HepG2 (cell line): Measurements from ENCODE around the gene WFDC11. TPM values are rescaled to one million over a fixed set of nuclear protein-coding genes. Genes with fewer than 3 reads are reported as not detected.

Source experiments
- ATAC-seq: fragments of 200-7000 bp; cut with Tn5 transposase; 3 replicates; pipeline ENCODE4 v1.9.1; 2020; ENCODE audit warnings: mild to moderate bottlenecking, moderate library complexity
- BruUV-seq: library from RNA; stranded (reverse); fragments of 400-500 nt; replicated peaks from 2 replicates; lab custom pipeline; 2021; lab: Mats Ljungman, UMichigan
- CTCF ChIA-PET: fragments of 300-600 bp; formaldehyde crosslinking; extraction: SDS; loops from one replicate; lab custom pipeline; 2021; ENCODE audit warnings: low total read pairs, inconsistent platforms, low intra/inter-chr PET ratio; lab: Yijun Ruan, JAX
- POLR2A ChIA-PET: fragments of 350-600 bp; sonication (Branson Sonifier 250); formaldehyde crosslinking; loops from one replicate; lab custom pipeline; 2020; ENCODE audit warnings: antibody characterized with exemption, inconsistent platforms; lab: Yijun Ruan, JAX
- DNase-seq: peaks from one replicate; pipeline ENCODE4 v3.0.0-alpha.2; 2015; ENCODE audit warnings: low spot score
- FAIRE-seq: peaks from 3 replicates; lab custom pipeline; 2011; peaks lifted over from hg19 to GRCh38; lab: Jason Lieb, UNC
- H2AFZ ChIP-seq: one replicate; pipeline ENCODE4 v1.6.1; 2011; ENCODE audit warnings: low read length, inconsistent platforms
- H3K27ac ChIP-seq: fragments of 300-600 bp; 3 replicates; pipeline ENCODE4 v1.8.0; 2011; ENCODE audit warnings: mixed run types, mild to moderate bottlenecking, mixed read lengths, low read length, inconsistent platforms; ENCODE audit not compliant: insufficient read depth; ENCODE audit errors: extremely low read length
- H3K27me3 ChIP-seq, 2 experiments: fragments of 200-600 bp in 1 of 2; 2 replicates in 1 of 2; 3 replicates in 1 of 2; pipeline versions ENCODE4 v1.6.0 to v1.8.0; 2011; ENCODE audit warnings: low read length in 2 of 2, mild to moderate bottlenecking in 2 of 2, moderate library complexity in 2 of 2, inconsistent platforms in 1 of 2; ENCODE audit not compliant: insufficient read depth in 2 of 2, control insufficient read depth in 1 of 2
- H3K36me3 ChIP-seq, 2 experiments: fragments of 200-600 bp in 1 of 2; replicated peaks in 1 of 2; 2 replicates in 1 of 2; 3 replicates in 1 of 2; pipeline versions ENCODE4 v1.5.1 to v1.8.0; 2011; ENCODE audit warnings: low read length in 2 of 2, inconsistent platforms in 1 of 2; ENCODE audit not compliant: insufficient read depth in 2 of 2, control insufficient read depth in 1 of 2
- H3K4me1 ChIP-seq: 2 replicates; pipeline ENCODE4 v1.5.1; 2012; ENCODE audit warnings: low read length, inconsistent platforms; ENCODE audit not compliant: insufficient read depth
- H3K4me2 ChIP-seq: 2 replicates; pipeline ENCODE4 v1.6.0; 2011; ENCODE audit warnings: low read depth, low read length, inconsistent platforms
- H3K4me3 ChIP-seq, 3 experiments: fragments of 200-600 bp in 1 of 3; sonication (generic), shearing (Covaris generic) in 1 of 3; replicated peaks in 1 of 3; 2 replicates each; pipeline ENCODE4 v1.5.1; 2011 to 2016; ENCODE audit warnings: low read length in 3 of 3, inconsistent platforms in 2 of 3, low read depth in 2 of 3, mild to moderate bottlenecking in 2 of 3, control low read depth in 1 of 3, mixed read lengths in 1 of 3; ENCODE audit not compliant: insufficient read depth in 1 of 3
- H3K79me2 ChIP-seq: one replicate; pipeline ENCODE4 v1.6.1; 2011; ENCODE audit warnings: low read length, inconsistent platforms; ENCODE audit not compliant: insufficient read depth
- H3K9ac ChIP-seq: 2 replicates; pipeline ENCODE4 v1.6.0; 2011; ENCODE audit warnings: mild to moderate bottlenecking, low read depth, low read length, inconsistent platforms; ENCODE audit not compliant: insufficient read depth
- H3K9me3 ChIP-seq: 2 replicates; pipeline ENCODE4 v1.5.1; 2012; ENCODE audit warnings: mild to moderate bottlenecking, low read length
- H4K20me1 ChIP-seq: 2 replicates; pipeline ENCODE4 v1.6.0; 2011; ENCODE audit warnings: inconsistent platforms, mild to moderate bottlenecking, low read length, moderate library complexity; ENCODE audit not compliant: insufficient read depth
- CENPT ChIP-seq: sonication (generic); formaldehyde crosslinking; IDR thresholded peaks from 2 replicates; pipeline ENCODE4 v1.8.0; 2022; ENCODE audit warnings: low read depth, mild to moderate bottlenecking, moderate library complexity, missing genetic modification reagents
- CREB3 ChIP-seq: sonication (generic); formaldehyde crosslinking; IDR thresholded peaks from 2 replicates; pipeline ENCODE4 v1.5.0; 2020; ENCODE audit warnings: missing genetic modification reagents
- MAFK ChIP-seq, 2 experiments: IDR thresholded peaks in 1 of 2; conservative IDR thresholded peaks in 1 of 2; 2 replicates each; pipeline ENCODE4 v1.6.1; 2011; ENCODE audit warnings: improper control_type of control experiment in 2 of 2, low read length in 2 of 2
- MYNN ChIP-seq: sonication (generic); formaldehyde crosslinking; IDR thresholded peaks from 2 replicates; pipeline ENCODE4 v1.4.0; 2020; ENCODE audit warnings: mild to moderate bottlenecking, low read depth, missing genetic modification reagents
- PPARG ChIP-seq: conservative IDR thresholded peaks from 2 replicates; pipeline ENCODE4 v1.6.1; 2016; ENCODE audit warnings: missing biosample characterization, missing genetic modification reagents
- PRMT3 ChIP-seq: sonication (generic); formaldehyde crosslinking; IDR thresholded peaks from 2 replicates; pipeline ENCODE4 v1.8.1; 2022; ENCODE audit warnings: low read depth, mild to moderate bottlenecking, moderate library complexity, missing genetic modification reagents, borderline replicate concordance
- SOX5 ChIP-seq: IDR thresholded peaks from 2 replicates; pipeline ENCODE4 v1.6.1; 2016; ENCODE audit warnings: borderline replicate concordance
- SOX6 ChIP-seq, 2 experiments: fragments of 450-650 bp in 1 of 2; sonication (generic) in 1 of 2; formaldehyde crosslinking in 1 of 2; IDR thresholded peaks; 2 replicates each; pipeline versions ENCODE4 v1.4.0 to v1.6.1; 2017 to 2020; ENCODE audit warnings: antibody characterized with exemption in 1 of 2, mild to moderate bottlenecking in 1 of 2, missing genetic modification reagents in 1 of 2
- STAT6 ChIP-seq: sonication (generic); formaldehyde crosslinking; IDR thresholded peaks from 2 replicates; pipeline ENCODE4 v1.4.0; 2020; ENCODE audit warnings: missing genetic modification reagents, mild to moderate bottlenecking, borderline replicate concordance
- ZFP36L2 ChIP-seq: sonication (generic); formaldehyde crosslinking; IDR thresholded peaks from 2 replicates; pipeline ENCODE4 v1.4.0; 2020; ENCODE audit warnings: missing genetic modification reagents
- ZMAT5 ChIP-seq: sonication (generic); formaldehyde crosslinking; IDR thresholded peaks from 2 replicates; pipeline ENCODE4 v1.5.0; 2020; ENCODE audit warnings: mild to moderate bottlenecking, low read depth, missing genetic modification reagents, borderline replicate concordance
- ZMYM2 ChIP-seq: sonication (generic); formaldehyde crosslinking; IDR thresholded peaks from 2 replicates; pipeline ENCODE4 v1.8.0; 2022; ENCODE audit warnings: mild to moderate bottlenecking, missing genetic modification reagents
- ZNF101 ChIP-seq: sonication (generic); formaldehyde crosslinking; IDR thresholded peaks from 2 replicates; pipeline ENCODE4 v1.4.0; 2020; ENCODE audit warnings: mild to moderate bottlenecking, low read depth, missing genetic modification reagents, borderline replicate concordance
- ZNF160 ChIP-seq: sonication (generic); formaldehyde crosslinking; IDR thresholded peaks from 2 replicates; pipeline ENCODE4 v1.8.0; 2022; ENCODE audit warnings: mild to moderate bottlenecking, inconsistent platforms, missing genetic modification reagents
- ZNF264 ChIP-seq: sonication (generic); formaldehyde crosslinking; IDR thresholded peaks from 2 replicates; pipeline ENCODE4 v1.4.0; 2020; ENCODE audit warnings: missing genetic modification reagents
- ZNF460 ChIP-seq: sonication (generic); formaldehyde crosslinking; IDR thresholded peaks from 2 replicates; pipeline ENCODE4 v1.5.1; 2020; ENCODE audit warnings: missing genetic modification reagents, mild to moderate bottlenecking, borderline replicate concordance
- ZNF468 ChIP-seq: sonication (generic); formaldehyde crosslinking; IDR thresholded peaks from 2 replicates; pipeline ENCODE4 v1.8.0; 2022; ENCODE audit warnings: mild to moderate bottlenecking, moderate library complexity, missing genetic modification reagents
- ZNF496 ChIP-seq: sonication (generic); formaldehyde crosslinking; IDR thresholded peaks from 2 replicates; pipeline ENCODE4 v1.8.1; 2023; ENCODE audit warnings: mild to moderate bottlenecking, moderate library complexity, missing genetic modification reagents; ENCODE audit not compliant: insufficient replicate concordance
- ZNF546 ChIP-seq: sonication (generic); formaldehyde crosslinking; conservative IDR thresholded peaks from 2 replicates; pipeline ENCODE4 v1.8.1; 2023; ENCODE audit warnings: mild to moderate bottlenecking, missing genetic modification reagents
- ZNF644 ChIP-seq: IDR thresholded peaks from 2 replicates; pipeline ENCODE4 v1.6.1; 2016; ENCODE audit warnings: low read depth
- WGBS: methylation state at CpG from one replicate; pipeline ENCODE4 v1.1.6; 2017; ENCODE audit warnings: low lambda C conversion rate; 5-methylcytosine and 5-hydroxymethylcytosine counted together
- in situ Hi-C: cut with HindIII; loops from 2 replicates; pipeline ENCODE4 v1.10.0; 2017; ENCODE audit warnings: low pct_unique_long_range_greater_than_20kb; ENCODE audit not compliant: extremely low pct_ligation_motif_present
- intact Hi-C: fragments of 100-400 bp; cut with micrococcal nuclease; formaldehyde crosslinking; loops from one replicate; pipeline ENCODE4 v1.10.0; 2022; ENCODE audit not compliant: unreplicated experiment
- polyA plus RNA-seq, 8 experiments: library from polyadenylated mRNA; depleted of rRNA in 3 of 8; stranded (reverse) in 7 of 8; unstranded in 1 of 8; fragments of >200 nt; fragmentation: Illumina TruSeq in 4 of 8; extraction: Trizol in 4 of 8; gene quantifications; 2 replicates each; pipeline versions ENCODE4 v1.2.1 to v1.2.3, GENCODE V29; 2011 to 2016; ENCODE audit warnings: low read depth in 4 of 8, missing spikeins in 1 of 8, mixed read lengths in 1 of 8; ENCODE audit not compliant: insufficient read depth in 1 of 8
- total RNA-seq, 5 experiments: library from RNA; depleted of rRNA; stranded (reverse); fragments of >200 nt; fragmentation: Illumina TruSeq; extraction: Trizol; gene quantifications; 2 replicates each; pipeline ENCODE4 v1.2.3, GENCODE V29; 2016; ENCODE audit warnings: low read depth in 1 of 5

The WFDC11 gene
- total and polyA plus RNA-seq, 2 of the 13 experiments (the other 11 are each of a cell fraction or from before 2014, with no cell fraction given) = not detected

GRCh38 chr20:45611054-45611453, 59.0 kb downstream of the WFDC11 start:
- FAIRE-seq = no peak
- no peak overlapping the region for H3K4me3 ChIP-seq
- intact Hi-C loops = no loop called here

More at GRCh38 chr20:45611054-45611453, 59.0 kb downstream of the WFDC11 start:
- no peaks in the 10 kb centered on the region for H3K4me1 ChIP-seq
- no peak overlapping the region for H3K27ac ChIP-seq
- H4K20me1 ChIP-seq = no peaks in the 10 kb centered on the region
- H2AFZ ChIP-seq = no peak overlapping the region
- no peaks in the 10 kb centered on the region for H3K36me3 ChIP-seq
- CTCF ChIA-PET = no interaction called here
- H3K79me2 ChIP-seq = no peaks in the 10 kb centered on the region
- peaks cover 12% of the 10 kb centered on the region; the same call in 1 of the 2 replicates for H3K9me3 ChIP-seq
- ATAC-seq (no peak), DNase-seq (no peak)
- H3K27me3 ChIP-seq = 0 out of 5 replicates have a peak, but pooled peaks cover 0 to 3% of the 10 kb centered on the region in 2 experiments
- no TSS peak for BruUV-seq
- TF ChIP-seq ZNF496 (CRISPR knock-in tag) (no peak), ZFP36L2 (CRISPR knock-in tag) (no peak), ZNF160 (no peak), MAFK (conservative IDR thresholded peaks at IDR 0.05 in 1 of 2, IDR thresholded peaks at IDR 0.05 in 1 of 2; ENCODE audit: low read length in 2 of 2) (no peak), SOX5 (CRISPR knock-in tag) (no peak), STAT6 (CRISPR knock-in tag) (no peak), PPARG (CRISPR knock-in tag) (no peak), CENPT (CRISPR knock-in tag) (no peak), MYNN (no peak), ZMYM2 (CRISPR knock-in tag) (no peak), PRMT3 (CRISPR knock-in tag) (no peak), ZNF264 (no peak), ZNF460 (CRISPR knock-in tag) (no peak), ZMAT5 (CRISPR knock-in tag) (no peak), ZNF546 (no peak), ZNF644 (CRISPR knock-in tag) (no peak), SOX6 (IDR thresholded peaks at IDR 0.05) (no peak), SOX6 (CRISPR knock-in tag; IDR thresholded peaks at IDR 0.05) (no peak), ZNF468 (CRISPR knock-in tag) (no peak), CREB3 (CRISPR knock-in tag) (no peak), ZNF101 (CRISPR knock-in tag) (no peak)
- H3K4me2 ChIP-seq = no peak overlapping the region
- POLR2A ChIA-PET = no interaction called here
- no peak overlapping the region for H3K9ac ChIP-seq
- 1% methylated on average over 4 of the region's 4 CpGs for WGBS
- in situ Hi-C loops = no loop called here
